SH-SY5Y (cell line): ENCODE measurements around the gene INSIG1.

Experiments used
- GATA2 ChIP-seq: IDR thresholded peaks from 2 replicates; pipeline ENCODE4 v1.6.1; 2011; ENCODE audit warnings: mild to moderate bottlenecking, low read depth, low read length
- GATA3 ChIP-seq: IDR thresholded peaks from 2 replicates; pipeline ENCODE4 v1.6.1; 2011; ENCODE audit warnings: low read depth, mild to moderate bottlenecking, low read length, moderate library complexity

DNA sequence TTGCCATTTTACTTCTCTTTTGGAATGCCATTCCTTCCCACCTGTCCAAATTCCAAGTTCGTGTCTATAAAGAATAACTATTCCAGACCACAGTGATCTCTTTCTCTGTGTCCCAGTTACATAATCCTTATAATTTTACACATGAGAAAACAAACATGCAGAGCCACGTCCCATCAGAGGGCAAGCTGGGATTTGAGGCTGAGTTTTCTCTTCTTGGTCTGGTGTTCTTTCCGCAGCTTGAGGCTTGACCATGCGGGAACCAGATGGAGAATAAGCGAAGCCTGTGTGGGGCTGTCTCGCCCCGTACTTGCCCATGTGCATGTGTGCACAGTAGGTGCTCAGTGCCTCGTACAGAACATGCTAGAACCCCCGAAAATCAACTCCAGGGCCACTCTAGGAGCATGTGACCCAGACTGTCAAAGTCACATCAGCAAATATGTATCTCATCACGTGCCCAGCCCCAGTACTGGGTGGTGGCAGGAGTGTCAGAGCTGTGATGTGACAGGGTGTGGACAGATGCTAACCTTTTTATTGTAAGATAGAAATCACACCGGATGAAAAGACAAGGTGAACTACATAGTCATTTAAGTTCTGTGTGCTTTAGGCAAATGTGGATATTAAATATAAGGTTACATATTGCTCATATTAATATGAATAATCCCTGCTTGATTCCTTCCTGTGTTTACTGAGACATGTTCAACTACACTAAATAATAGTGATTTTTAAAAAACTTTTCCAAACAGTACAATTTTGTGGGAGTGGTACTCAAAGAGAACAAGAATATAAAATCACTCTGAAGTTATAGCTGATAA, 3.2 kb downstream of the INSIG1 start:
- TF ChIP-seq GATA2 (no peak), GATA3 (no peak)
